ENCODE data around the gene PRR7. TPM values are rescaled to one million over a fixed set of nuclear protein-coding genes. Genes with fewer than 3 reads are reported as not detected.

The PRR7 gene
- total RNA-seq, 1 donor from 2014 or later: 5.5 TPM

- no peaks in the 10 kb centered on the region for H3K9me3 Mint-ChIP-seq (ENCODE audit: low read depth)
- no peak for DNase-seq (ENCODE audit: low spot score)
- peaks cover 4% of the 10 kb centered on the region for H3K27me3 Mint-ChIP-seq (ENCODE audit: low read depth)
- H3K27ac Mint-ChIP-seq (ENCODE audit: unreplicated experiment): peak overlapping the region; percentile 12
- H3K36me3 Mint-ChIP-seq (ENCODE audit: low read depth): no peaks in the 10 kb centered on the region
- H3K4me1 Mint-ChIP-seq (ENCODE audit: low read depth): peaks cover 14% of the 10 kb centered on the region
- H3K4me3 Mint-ChIP-seq (ENCODE audit: unreplicated experiment): peak overlapping the region; percentile 66
- TF ChIP-seq CTCF (IDR thresholded peaks at IDR 0.05): no peak
These were observed 43.4 kb upstream of the PRR7 start for GRCh38 chr5:177403102-177403791.

- no peak overlapping the region for H3K27ac Mint-ChIP-seq (ENCODE audit: unreplicated experiment)
- no peaks in the 10 kb centered on the region for H3K9me3 Mint-ChIP-seq (ENCODE audit: low read depth)
- TF ChIP-seq CTCF (IDR thresholded peaks at IDR 0.05): peak; percentile 78
- no peaks in the 10 kb centered on the region for H3K36me3 Mint-ChIP-seq (ENCODE audit: low read depth)
- H3K4me3 Mint-ChIP-seq (ENCODE audit: unreplicated experiment): peak overlapping the region; percentile 66
- no peak for DNase-seq (ENCODE audit: low spot score)
- H3K27me3 Mint-ChIP-seq (ENCODE audit: low read depth): peaks cover 4% of the 10 kb centered on the region
- H3K4me1 Mint-ChIP-seq (ENCODE audit: low read depth): peaks cover 14% of the 10 kb centered on the region
These were observed 42.6 kb upstream of the PRR7 start for GRCh38 chr5:177403792-177404640.

GRCh38 chr5:177404641-177405179 lies 41.9 kb upstream of the PRR7 start:
- Mint-ChIP-seq H3K9me3 (ENCODE audit: low read depth) (no peaks in the 10 kb centered on the region), H3K27ac (ENCODE audit: unreplicated experiment) (no peak overlapping the region), H3K27me3 (ENCODE audit: low read depth) (peaks cover 4% of the 10 kb centered on the region), H3K4me1 (ENCODE audit: low read depth) (peaks cover 14% of the 10 kb centered on the region), H3K36me3 (ENCODE audit: low read depth) (no peaks in the 10 kb centered on the region), H3K4me3 (ENCODE audit: unreplicated experiment) (peak overlapping the region; percentile 66)
- DNase-seq (ENCODE audit: low spot score): no peak
- TF ChIP-seq CTCF (IDR thresholded peaks at IDR 0.05): no peak

GRCh38 chr5:177405312-177405711 lies 41.3 kb upstream of the PRR7 start:
- TF ChIP-seq CTCF (IDR thresholded peaks at IDR 0.05): no peak
- no peaks in the 10 kb centered on the region for H3K36me3 Mint-ChIP-seq (ENCODE audit: low read depth)
- peaks cover 14% of the 10 kb centered on the region for H3K4me1 Mint-ChIP-seq (ENCODE audit: low read depth)
- no peak overlapping the region for H3K27ac Mint-ChIP-seq (ENCODE audit: unreplicated experiment)
- no peak overlapping the region for H3K4me3 Mint-ChIP-seq (ENCODE audit: unreplicated experiment)
- no peaks in the 10 kb centered on the region for H3K9me3 Mint-ChIP-seq (ENCODE audit: low read depth)
- peaks cover 4% of the 10 kb centered on the region for H3K27me3 Mint-ChIP-seq (ENCODE audit: low read depth)
- DNase-seq (ENCODE audit: low spot score): no peak

- Mint-ChIP-seq H3K27me3 (ENCODE audit: low read depth) (peaks cover 4% of the 10 kb centered on the region), H3K27ac (ENCODE audit: unreplicated experiment) (no peak overlapping the region), H3K9me3 (ENCODE audit: low read depth) (no peaks in the 10 kb centered on the region), H3K4me3 (ENCODE audit: unreplicated experiment) (no peak overlapping the region), H3K36me3 (ENCODE audit: low read depth) (no peaks in the 10 kb centered on the region), H3K4me1 (ENCODE audit: low read depth) (peaks cover 14% of the 10 kb centered on the region)
- DNase-seq (ENCODE audit: low spot score): no peak
- no peak for TF ChIP-seq CTCF (IDR thresholded peaks at IDR 0.05)
These were observed 40.8 kb upstream of the PRR7 start for GRCh38 chr5:177405805-177406204.

All from chondrocyte (in vitro differentiated cells).